ENCODE measurements around the gene PELI2. TPM values are rescaled to one million over a fixed set of nuclear protein-coding genes. Genes with fewer than 3 reads are reported as not detected.

PELI2 gene
- total RNA-seq, 1 experiment from 2014 or later: 2.0 TPM

DNA sequence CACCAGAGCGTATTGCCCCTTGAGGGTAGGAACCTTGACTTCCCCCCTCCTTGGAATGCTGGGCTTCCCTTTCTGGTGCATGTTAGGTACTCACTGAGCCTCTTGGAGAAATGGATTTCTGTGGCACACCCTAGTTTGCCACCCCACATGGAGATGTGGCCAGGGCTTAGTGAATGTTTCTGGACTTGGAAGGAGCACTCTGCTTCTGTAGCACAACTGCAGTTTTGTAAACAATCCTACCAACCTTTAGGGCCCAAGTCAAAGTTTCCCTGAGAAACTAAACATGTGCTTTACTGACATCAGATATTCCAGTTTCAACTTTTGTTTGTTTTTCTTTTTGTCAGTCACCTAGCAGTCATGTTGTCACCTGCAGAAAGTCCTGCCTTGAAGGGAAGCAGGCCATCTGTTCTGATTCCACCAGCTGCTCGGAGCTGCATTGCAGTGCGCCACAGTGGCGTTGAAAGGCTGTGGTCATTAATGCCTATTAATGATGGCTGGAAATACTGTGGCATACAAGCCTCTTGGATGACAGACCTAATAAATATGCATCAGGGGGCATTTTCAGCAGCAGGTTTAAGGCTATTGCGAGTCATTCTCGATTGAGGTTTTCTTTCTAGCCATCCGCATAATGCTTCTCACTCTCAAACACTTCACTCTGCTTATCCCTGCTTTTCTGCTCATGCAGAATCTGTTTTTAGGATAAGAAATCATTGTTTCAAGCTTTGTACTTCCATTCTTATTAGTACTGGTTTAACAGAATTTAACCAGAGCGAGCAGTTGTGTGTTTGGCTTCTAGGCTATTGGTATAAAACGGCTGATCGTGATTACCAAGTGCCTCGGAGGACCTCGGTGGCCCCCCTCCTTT is 7.8 kb downstream of the PELI2 start:
- POLR2A ChIA-PET: interaction anchor here (0.9 kb wide), 1 partner anchor 8 kb away, joined by 3 read pairs; the partner anchor contains the start of gene PELI2
- Histone ChIP-seq H4K20me1 (ENCODE audit: insufficient read depth) (no peaks in the 10 kb centered on the region), H3K27me3 (ENCODE audit: insufficient read depth, low read length) (peaks cover 88% of the 10 kb centered on the region), H3K36me3 (ENCODE audit: control insufficient read depth in 1 of 2, insufficient read depth in 2 of 2, low read length in 2 of 2) (no peaks in the 10 kb centered on the region), H3K4me3 (replicated peaks in 1 of 2; ENCODE audit: low read depth in 1 of 2, low read length in 2 of 2) (no peak overlapping the region), H3K27ac (ENCODE audit: low read depth, low read length) (no peak overlapping the region), H3K79me2 (ENCODE audit: insufficient read depth, low read length) (no peaks in the 10 kb centered on the region), H3K9me3 (ENCODE audit: control insufficient read depth in 1 of 2, insufficient read depth in 1 of 2, low read depth in 1 of 2, low read length in 2 of 2) (no peaks in the 10 kb centered on the region), H3K4me1 (ENCODE audit: control insufficient read depth in 1 of 2, insufficient read depth in 2 of 2, low read length in 2 of 2) (no peaks in the 10 kb centered on the region), H3K9me2 (ENCODE audit: insufficient read depth) (no peaks in the 10 kb centered on the region), H3K9ac (ENCODE audit: low read length) (no peak overlapping the region), H3K4me2 (ENCODE audit: low read length) (no peak overlapping the region), H2AFZ (ENCODE audit: low read depth, low read length, poor library complexity, severe bottlenecking) (no peak overlapping the region)
- intact Hi-C loops (cut with micrococcal nuclease): no loop called here
- no peak for TF ChIP-seq POLR2AphosphoS5 (IDR thresholded peaks at IDR 0.05; ENCODE audit: low read depth, low read length)
- no peak for TF ChIP-seq JUND (IDR thresholded peaks at IDR 0.05)
- no peak for TF ChIP-seq ELF1 (IDR thresholded peaks at IDR 0.05; ENCODE audit: borderline replicate concordance, low read depth)
- TF ChIP-seq CBX3 (IDR thresholded peaks at IDR 0.05; ENCODE audit: low read depth): no peak
- TF ChIP-seq, protein P1, sequence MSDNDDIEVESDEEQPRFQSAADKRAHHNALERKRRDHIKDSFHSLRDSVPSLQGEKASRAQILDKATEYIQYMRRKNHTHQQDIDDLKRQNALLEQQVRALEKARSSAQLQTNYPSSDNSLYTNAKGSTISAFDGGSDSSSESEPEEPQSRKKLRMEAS (IDR thresholded peaks at IDR 0.05): no peak
- no peak for TF ChIP-seq SRF (IDR thresholded peaks at IDR 0.05; ENCODE audit: low read depth)
- no peak for TF ChIP-seq SP1 (IDR thresholded peaks at IDR 0.05; ENCODE audit: low read depth)
- TF ChIP-seq EGR1 (IDR thresholded peaks at IDR 0.05; ENCODE audit: low read depth): no peak
- no peak for TF ChIP-seq RAD21 (IDR thresholded peaks at IDR 0.05; ENCODE audit: low read depth)
- TF ChIP-seq FOSL1 (IDR thresholded peaks at IDR 0.05; ENCODE audit: low read depth): no peak
- TF ChIP-seq, protein P2, sequence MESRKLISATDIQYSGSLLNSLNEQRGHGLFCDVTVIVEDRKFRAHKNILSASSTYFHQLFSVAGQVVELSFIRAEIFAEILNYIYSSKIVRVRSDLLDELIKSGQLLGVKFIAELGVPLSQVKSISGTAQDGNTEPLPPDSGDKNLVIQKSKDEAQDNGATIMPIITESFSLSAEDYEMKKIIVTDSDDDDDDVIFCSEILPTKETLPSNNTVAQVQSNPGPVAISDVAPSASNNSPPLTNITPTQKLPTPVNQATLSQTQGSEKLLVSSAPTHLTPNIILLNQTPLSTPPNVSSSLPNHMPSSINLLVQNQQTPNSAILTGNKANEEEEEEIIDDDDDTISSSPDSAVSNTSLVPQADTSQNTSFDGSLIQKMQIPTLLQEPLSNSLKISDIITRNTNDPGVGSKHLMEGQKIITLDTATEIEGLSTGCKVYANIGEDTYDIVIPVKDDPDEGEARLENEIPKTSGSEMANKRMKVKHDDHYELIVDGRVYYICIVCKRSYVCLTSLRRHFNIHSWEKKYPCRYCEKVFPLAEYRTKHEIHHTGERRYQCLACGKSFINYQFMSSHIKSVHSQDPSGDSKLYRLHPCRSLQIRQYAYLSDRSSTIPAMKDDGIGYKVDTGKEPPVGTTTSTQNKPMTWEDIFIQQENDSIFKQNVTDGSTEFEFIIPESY (IDR thresholded peaks at IDR 0.05; ENCODE audit: extremely low read depth, insufficient replicate concordance, low read length): no peak
- TF ChIP-seq ZFX (IDR thresholded peaks at IDR 0.05): no peak
- ATAC-seq (no peak), DNase-seq (ENCODE audit: low read depth, low spot score) (no peak)
- RAD21 ChIA-PET (ENCODE audit: low non-redundant PET in 1 of 2, low total read pairs in 2 of 2, uncharacterized antibody in 2 of 2, unreplicated experiment in 2 of 2): no interaction called here
- BruUV-seq (replicated peaks): no TSS peak
- CTCF ChIA-PET: no interaction called here
